ENCODE data around the gene CKMT2. TPM values are rescaled to one million over a fixed set of nuclear protein-coding genes. Genes with fewer than 3 reads are reported as not detected.

The CKMT2 gene
- total RNA-seq, 1 donor from 2014 or later = 5.8 TPM

- no peak for DNase-seq (ENCODE audit: low read depth)
Observed at GRCh38 chr5:81214848-81215247, 18.3 kb upstream of the CKMT2 start.

GRCh38 chr5:81216152-81216551 lies 17.0 kb upstream of the CKMT2 start:
- DNase-seq (ENCODE audit: low read depth) = no peak

DNA sequence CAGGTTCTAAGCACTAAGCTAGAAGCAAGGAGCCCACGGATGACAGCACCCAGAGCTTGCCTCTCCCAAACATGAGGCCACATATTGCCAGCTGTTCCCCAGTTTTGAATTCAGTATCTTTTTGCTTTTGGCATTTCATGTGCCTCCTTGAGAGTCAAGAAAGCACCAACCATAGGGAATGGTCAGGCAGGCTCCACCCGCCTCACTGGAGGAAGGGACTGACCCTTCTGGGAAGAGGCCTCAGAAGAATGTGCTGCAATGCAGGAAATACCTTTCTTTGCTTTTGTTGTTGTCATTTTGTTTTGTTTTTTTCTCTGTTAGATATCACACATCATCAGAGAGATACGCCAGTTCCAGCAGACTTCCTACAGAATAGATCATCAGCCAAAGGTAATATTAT lies 13.7 kb upstream of the CKMT2 start:
- no peak for DNase-seq (ENCODE audit: low read depth)

- no peak for DNase-seq (ENCODE audit: low read depth)
Observed at GRCh38 chr5:81222285-81222684, 10.8 kb upstream of the CKMT2 start.

DNA sequence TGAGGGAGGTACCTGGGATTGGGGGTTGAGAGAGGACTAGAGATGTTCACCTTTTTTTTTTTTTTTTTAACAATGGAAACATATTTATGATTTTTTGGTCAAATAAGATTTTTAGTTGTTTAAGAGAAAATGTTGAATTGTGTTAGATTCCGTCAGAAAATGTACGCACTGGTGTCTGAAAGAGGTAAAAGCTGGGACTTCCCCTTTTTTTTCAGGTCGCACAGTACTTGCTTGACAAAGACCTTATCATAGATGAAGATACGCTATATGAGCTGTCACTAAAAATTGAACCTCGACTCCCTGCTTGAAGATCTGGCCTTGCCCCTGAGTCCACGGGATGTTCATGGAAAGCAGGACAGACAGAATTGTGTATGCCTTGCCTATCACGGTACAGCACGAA lies 7.7 kb upstream of the CKMT2 start:
- DNase-seq (ENCODE audit: low read depth) = no peak

- DNase-seq (ENCODE audit: low read depth) = no peak
Observed at GRCh38 chr5:81226286-81226685, 6.8 kb upstream of the CKMT2 start.

GRCh38 chr5:81226949-81227348 lies 6.2 kb upstream of the CKMT2 start:
- DNase-seq (ENCODE audit: low read depth) = no peak

- no peak for DNase-seq (ENCODE audit: low read depth)
Observed at GRCh38 chr5:81228084-81228483, 5.0 kb upstream of the CKMT2 start.

DNA sequence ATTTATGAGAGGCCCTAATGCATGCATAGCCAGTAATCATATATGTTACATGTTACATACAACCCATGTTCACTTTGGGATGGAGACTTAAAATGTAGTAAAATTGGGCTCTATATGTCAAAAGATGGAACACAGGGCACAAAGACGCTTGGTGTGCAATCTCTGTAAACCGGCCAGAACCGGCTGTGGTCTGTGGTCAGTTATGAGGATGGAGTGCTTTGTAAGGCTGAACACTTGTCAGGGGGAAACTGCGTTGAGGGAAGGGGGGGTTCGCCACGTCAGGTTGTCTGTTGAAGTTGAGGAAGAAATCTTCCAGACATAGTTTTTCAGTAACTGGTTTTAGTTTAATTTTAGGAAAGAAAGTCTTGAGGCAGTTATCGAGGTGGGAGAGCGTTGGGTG lies 2.7 kb upstream of the CKMT2 start:
- no peak for DNase-seq (ENCODE audit: low read depth)

DNA sequence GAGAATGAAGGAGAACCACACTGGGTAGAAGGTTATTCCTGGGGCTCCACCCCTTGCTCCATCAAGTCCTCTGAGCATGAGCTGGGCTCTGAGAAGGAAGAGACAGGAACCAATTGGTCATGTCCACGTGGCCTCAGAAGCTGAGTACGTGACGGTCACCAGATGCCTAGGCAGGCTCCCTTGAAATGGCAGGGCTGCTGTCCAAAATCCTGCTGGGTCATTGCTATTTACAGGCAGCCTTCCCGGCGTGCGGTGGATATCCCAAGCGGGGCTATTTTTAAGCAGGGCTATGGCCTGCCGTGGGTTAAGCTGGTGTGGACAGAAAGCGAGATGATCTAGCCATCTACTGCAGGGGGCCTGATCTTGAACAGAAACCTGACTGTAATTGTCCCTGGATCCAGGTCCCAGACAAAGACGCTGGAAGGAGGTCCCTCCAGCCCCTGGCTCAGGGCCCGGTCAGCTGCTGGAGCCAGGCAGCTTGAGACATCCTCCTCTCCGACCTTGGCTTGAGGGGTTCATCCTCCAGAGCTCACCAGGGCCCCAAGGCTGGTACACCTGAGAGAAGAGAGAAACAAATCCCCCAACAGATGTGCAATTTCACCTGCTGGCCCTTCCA lies 550 bp upstream of the CKMT2 start:
- peak; percentile 77 for DNase-seq (ENCODE audit: low read depth)

GRCh38 chr5:81234299-81234698 lies 1.2 kb downstream of the CKMT2 start:
- no peak for DNase-seq (ENCODE audit: low read depth)

DNA sequence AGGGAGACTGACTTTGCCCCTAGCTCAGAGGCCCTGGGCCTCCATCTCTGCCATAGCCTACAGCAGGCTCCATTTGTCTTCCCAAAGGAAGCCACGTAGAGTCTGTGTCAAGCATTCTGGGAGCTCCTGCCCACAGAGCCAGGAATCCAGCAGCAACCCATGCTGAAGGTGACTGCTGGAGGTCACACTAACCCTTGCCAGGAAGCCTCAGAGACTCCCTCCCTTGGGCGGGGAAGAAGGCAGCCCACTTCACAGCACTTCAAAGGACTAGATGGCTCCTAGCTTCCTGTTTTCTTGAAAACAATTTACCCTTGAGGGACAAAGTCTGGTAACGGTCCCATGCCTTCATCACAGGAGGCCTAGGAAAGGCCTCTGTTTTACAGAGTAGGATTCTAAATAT lies 1.7 kb downstream of the CKMT2 start:
- no peak for DNase-seq (ENCODE audit: low read depth)

- DNase-seq (ENCODE audit: low read depth) = peak; percentile 12
Observed at GRCh38 chr5:81235287-81236072, 2.4 kb downstream of the CKMT2 start.

DNA sequence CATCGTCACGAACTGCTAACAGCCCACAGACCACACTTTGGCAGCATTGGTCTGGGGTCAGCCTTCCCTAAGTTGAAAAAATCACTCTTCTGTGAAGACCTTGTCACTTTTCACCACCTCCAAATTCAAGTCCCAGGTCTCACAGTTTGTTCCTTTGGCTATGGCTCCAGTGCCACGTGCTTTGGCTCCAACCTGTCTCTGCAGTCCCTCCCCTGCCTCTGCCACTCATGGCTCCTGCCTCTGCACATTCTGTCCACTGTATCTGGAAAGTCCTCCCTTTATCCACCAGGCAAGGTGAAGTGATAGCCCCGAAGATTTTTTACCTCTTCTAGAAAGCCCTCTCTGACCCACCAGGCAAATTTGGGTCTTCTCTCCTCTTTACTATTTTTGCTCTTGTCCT lies 5.3 kb downstream of the CKMT2 start:
- no peak for DNase-seq (ENCODE audit: low read depth)

DNA sequence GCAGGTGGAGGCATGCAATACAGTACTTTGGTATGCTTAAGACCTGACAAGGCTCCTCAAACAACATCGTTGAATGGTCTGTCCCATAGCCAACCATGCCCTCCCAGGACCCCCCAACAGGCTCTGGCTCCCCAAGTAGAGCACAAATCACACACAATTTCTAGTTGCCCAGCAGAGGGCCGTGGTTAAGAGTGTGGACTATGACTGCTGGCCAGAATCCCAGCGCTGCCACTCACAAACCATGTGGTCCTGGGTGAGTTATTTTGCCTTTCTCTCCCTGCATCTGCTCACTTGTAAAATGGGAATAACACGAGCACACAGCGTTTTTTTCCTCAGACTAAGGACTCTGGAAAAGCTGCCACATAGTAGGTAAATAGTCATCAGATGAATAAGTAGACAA lies 6.5 kb downstream of the CKMT2 start:
- DNase-seq (ENCODE audit: low read depth) = no peak

DNA sequence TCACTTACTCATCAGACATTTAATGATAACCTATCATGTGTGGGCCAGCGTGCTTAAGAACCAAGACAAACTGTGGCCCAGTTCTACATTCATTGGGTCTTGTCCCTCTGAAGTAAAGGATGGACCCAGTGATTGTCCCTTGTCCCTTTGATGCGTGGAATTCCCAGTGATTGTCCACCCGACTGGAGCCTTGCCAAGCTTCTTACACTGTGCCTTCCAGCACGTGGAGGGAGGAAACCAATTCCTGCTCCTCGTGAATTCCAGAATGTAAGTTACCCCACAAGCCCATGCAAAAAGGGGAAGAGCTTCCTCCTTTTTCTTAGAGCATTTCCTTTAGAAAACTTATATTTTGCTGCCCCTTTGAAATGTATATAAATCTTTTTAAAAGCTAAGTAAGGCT lies 7.9 kb downstream of the CKMT2 start:
- no peak for DNase-seq (ENCODE audit: low read depth)

GRCh38 chr5:81241961-81242648 lies 9.0 kb downstream of the CKMT2 start:
- DNase-seq (ENCODE audit: low read depth) = no peak

DNA sequence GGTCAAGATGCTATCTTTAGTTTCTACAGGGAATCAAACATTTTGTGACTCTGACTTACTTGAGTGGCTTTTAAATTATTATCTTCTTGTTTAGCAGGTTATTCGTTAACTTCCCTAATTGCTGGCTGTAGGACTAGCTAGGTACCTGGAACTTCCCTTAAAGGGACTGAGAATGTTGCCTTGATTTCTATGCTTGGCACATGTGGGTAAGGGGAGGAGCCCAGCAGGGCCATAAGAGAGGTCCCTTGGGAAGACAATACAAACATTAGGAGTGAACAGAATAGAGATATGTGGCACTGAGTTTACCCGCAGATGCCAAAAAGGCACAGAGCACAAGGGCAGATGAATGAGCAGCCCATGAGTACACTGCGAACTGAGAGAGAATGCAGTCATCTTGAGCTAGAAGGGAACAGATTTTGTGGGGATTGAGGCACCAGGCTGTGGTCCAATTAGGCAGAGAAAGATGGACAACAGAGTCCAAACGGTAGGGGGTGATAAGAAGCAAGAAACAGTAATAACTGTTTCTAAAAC lies 9.8 kb downstream of the CKMT2 start:
- no peak for DNase-seq (ENCODE audit: low read depth)

- no peak for DNase-seq (ENCODE audit: low read depth)
Observed at GRCh38 chr5:81244451-81244850, 11.3 kb downstream of the CKMT2 start.

GRCh38 chr5:81245871-81246235 lies 12.7 kb downstream of the CKMT2 start:
- DNase-seq (ENCODE audit: low read depth) = no peak

GRCh38 chr5:81246697-81247096 lies 13.6 kb downstream of the CKMT2 start:
- no peak for DNase-seq (ENCODE audit: low read depth)

GRCh38 chr5:81247441-81247972 lies 14.4 kb downstream of the CKMT2 start:
- peak; percentile 56 for DNase-seq (ENCODE audit: low read depth)
